C4-2B (cell line): Measurements from ENCODE around the gene PTPRA.

Experiments
- H3K27ac ChIP-seq: fragments of 450-650 bp; 2 replicates; pipeline ENCODE4 v1.5.1; 2017
- CTCF ChIP-seq: fragments of 450-650 bp; conservative IDR thresholded peaks from 2 replicates; pipeline ENCODE4 v1.5.1; 2017; ENCODE audit warnings: mild to moderate bottlenecking
- ZFX ChIP-seq: fragments of 450-650 bp; IDR thresholded peaks from 2 replicates; pipeline ENCODE4 v1.6.1; 2017

Gene PTPRA

GRCh38 chr20:3082955-3083952 is 210.0 kb downstream of the PTPRA start:
- no peak for TF ChIP-seq CTCF
- H3K27ac ChIP-seq, result no peak overlapping the region

GRCh38 chr20:3084283-3084985 is 211.2 kb downstream of the PTPRA start, which contains the start of gene AVP:
Gene AVP, minus strand, starts transcription at chr20:3084724. Its CDS starts 50 bp downstream, at chr20:3084674.
- H3K27ac ChIP-seq, result no peak within 1 kb of the TSS
- TF ChIP-seq CTCF, result no peak
- no peak for TF ChIP-seq ZFX

- H3K27ac ChIP-seq, result no peak overlapping the region
- TF ChIP-seq ZFX (no peak), CTCF (no peak)
Measured at GRCh38 chr20:3084986-3085360, 211.7 kb downstream of the PTPRA start.

GRCh38 chr20:3085571-3086072 is 212.3 kb downstream of the PTPRA start:
- TF ChIP-seq CTCF (no peak), ZFX (no peak)
- H3K27ac ChIP-seq, result no peak overlapping the region

- TF ChIP-seq ZFX (no peak), CTCF (no peak)
- no peak overlapping the region for H3K27ac ChIP-seq
Measured at GRCh38 chr20:3088031-3088430, 214.8 kb downstream of the PTPRA start.
